GM23338 (cell line): ENCODE measurements around the gene FOXP1. TPM values are rescaled to one million over a fixed set of nuclear protein-coding genes. Genes with fewer than 3 reads are reported as not detected.

Source experiments
- ATAC-seq: fragments of 200-7000 bp; cut with Tn5 transposase; 3 replicates; pipeline ENCODE4 v1.9.1; 2020
- DNase-seq: peaks from one replicate; pipeline ENCODE4 v3.0.0-alpha.2; 2015; ENCODE audit warnings: low spot score
- H2AFZ ChIP-seq: fragments of 200-600 bp; sonication (generic); 2 replicates; pipeline ENCODE4 v1.8.0; 2016; ENCODE audit warnings: antibody characterized with exemption, mild to moderate bottlenecking, moderate library complexity
- H3F3A ChIP-seq: fragments of 200-600 bp; sonication (generic); replicated peaks from 2 replicates; pipeline ENCODE4 v1.8.0; 2017; ENCODE audit warnings: antibody characterized with exemption, mixed run types, low read depth
- H3K27ac ChIP-seq: fragments of 200-600 bp; sonication (generic); 2 replicates; pipeline ENCODE4 v1.6.1; 2016; ENCODE audit warnings: low read depth
- H3K27me3 ChIP-seq: fragments of 200-600 bp; sonication (generic); 2 replicates; pipeline ENCODE4 v1.8.0; 2016; ENCODE audit warnings: mild to moderate bottlenecking, mixed run types, moderate library complexity; ENCODE audit not compliant: insufficient read depth
- H3K36me3 ChIP-seq: fragments of 200-600 bp; sonication (generic); 2 replicates; pipeline ENCODE4 v1.8.0; 2016; ENCODE audit warnings: mild to moderate bottlenecking; ENCODE audit not compliant: insufficient read depth
- H3K4me1 ChIP-seq: fragments of 200-600 bp; sonication (generic); 2 replicates; pipeline ENCODE4 v1.8.0; 2016; ENCODE audit warnings: mild to moderate bottlenecking, moderate library complexity; ENCODE audit not compliant: insufficient read depth
- H3K4me2 ChIP-seq: fragments of 200-600 bp; sonication (generic); 2 replicates; pipeline ENCODE4 v1.7.1; 2017; ENCODE audit warnings: mixed run types
- H3K4me3 ChIP-seq: fragments of 200-600 bp; sonication (generic); 2 replicates; pipeline ENCODE4 v1.6.1; 2016; ENCODE audit warnings: mixed run types
- H3K79me2 ChIP-seq: fragments of 200-600 bp; sonication (generic); replicated peaks from 2 replicates; pipeline ENCODE4 v1.8.0; 2017; ENCODE audit warnings: mild to moderate bottlenecking; ENCODE audit not compliant: insufficient read depth
- H3K9me2 ChIP-seq: fragments of 200-600 bp; sonication (generic); 2 replicates; pipeline ENCODE4 v1.8.0; 2017; ENCODE audit not compliant: insufficient read depth
- H4K20me1 ChIP-seq: fragments of 200-600 bp; sonication (generic); replicated peaks from 2 replicates; pipeline ENCODE4 v1.8.0; 2017; ENCODE audit warnings: mild to moderate bottlenecking; ENCODE audit not compliant: insufficient read depth
- H3K27ac Mint-ChIP-seq: 2 replicates; pipeline ENCODE4 v1.8.0; 2020; ENCODE audit warnings: inconsistent platforms, mild to moderate bottlenecking, moderate library complexity, mixed read lengths
- H3K27me3 Mint-ChIP-seq: 3 replicates; pipeline ENCODE4 v1.8.0; 2022; ENCODE audit warnings: low read depth, mild to moderate bottlenecking, moderate library complexity, mixed read lengths, inconsistent platforms; ENCODE audit not compliant: insufficient read depth, poor library complexity
- H3K36me3 Mint-ChIP-seq: 3 replicates; pipeline ENCODE4 v1.8.0; 2021; ENCODE audit warnings: low read depth, mild to moderate bottlenecking, inconsistent platforms, moderate library complexity, mixed read lengths
- H3K4me1 Mint-ChIP-seq: 3 replicates; pipeline ENCODE4 v1.8.0; 2020; ENCODE audit warnings: mild to moderate bottlenecking, inconsistent platforms, mixed read lengths
- H3K4me3 Mint-ChIP-seq: 3 replicates; pipeline ENCODE4 v1.8.0; 2021; ENCODE audit warnings: moderate library complexity, mild to moderate bottlenecking, inconsistent platforms, mixed read lengths
- H3K9me3 Mint-ChIP-seq: 3 replicates; pipeline ENCODE4 v1.8.0; 2020; ENCODE audit warnings: moderate library complexity, mild to moderate bottlenecking, inconsistent platforms, mixed read lengths
- ETS1 ChIP-seq: IDR thresholded peaks from 2 replicates; pipeline ENCODE4 v1.6.1; 2016; ENCODE audit warnings: antibody characterized with exemption
- EZH2 ChIP-seq: fragments of 200-600 bp; sonication (generic); IDR thresholded peaks from one replicate; pipeline ENCODE4 v1.8.0; 2017; ENCODE audit warnings: antibody characterized with exemption, mild to moderate bottlenecking, low read depth; ENCODE audit not compliant: unreplicated experiment
- JUNB ChIP-seq: IDR thresholded peaks from one replicate; pipeline ENCODE4 v1.6.1; 2016; ENCODE audit warnings: antibody characterized with exemption; ENCODE audit not compliant: unreplicated experiment
- NANOG ChIP-seq: IDR thresholded peaks from 2 replicates; pipeline ENCODE4 v1.6.1; 2016; ENCODE audit warnings: antibody characterized with exemption, borderline replicate concordance
- ZNF114 ChIP-seq: fragments of 250-450 bp; sonication (Bioruptor Pico); IDR thresholded peaks from 2 replicates; pipeline ENCODE4 v1.5.0; 2020; ENCODE audit warnings: mild to moderate bottlenecking, moderate library complexity
- polyA plus RNA-seq: library from polyadenylated mRNA; unstranded; fragments of >200 nt; fragmentation: Nextera tagmentation; extraction: Ambion mirVana; gene quantifications from 2 replicates; pipeline ENCODE4 v1.2.1, GENCODE V29; 2016
- total RNA-seq: library from RNA; depleted of rRNA; stranded (reverse); fragments of >200 nt; shearing (Covaris generic); gene quantifications from 2 replicates; pipeline ENCODE4 v1.2.3, GENCODE V29; 2014
- TF ChIP-seq, protein P1 (sequence below): IDR thresholded peaks from one replicate; pipeline ENCODE4 v1.6.1; 2018; ENCODE audit warnings: antibody characterized with exemption; ENCODE audit not compliant: unreplicated experiment
- TF ChIP-seq, protein P2 (sequence below), 2 experiments: fragments of 200-600 bp in 1 of 2; sonication (generic) in 1 of 2; conservative IDR thresholded peaks; 2 replicates each; pipeline versions ENCODE4 v1.5.1 to v1.6.1; 2016 to 2017; ENCODE audit warnings: antibody characterized with exemption in 2 of 2, low read depth in 2 of 2, mild to moderate bottlenecking in 2 of 2, moderate library complexity in 1 of 2

Gene FOXP1
- total and polyA plus RNA-seq, 2 experiments from 2014 or later: 32.9 to 35.5 TPM

GRCh38 chr3:71269906-71270305, 313.6 kb downstream of the FOXP1 start (continued):
- TF ChIP-seq ZNF114 (CRISPR knock-in tag): no peak
- TF ChIP-seq, protein P1, sequence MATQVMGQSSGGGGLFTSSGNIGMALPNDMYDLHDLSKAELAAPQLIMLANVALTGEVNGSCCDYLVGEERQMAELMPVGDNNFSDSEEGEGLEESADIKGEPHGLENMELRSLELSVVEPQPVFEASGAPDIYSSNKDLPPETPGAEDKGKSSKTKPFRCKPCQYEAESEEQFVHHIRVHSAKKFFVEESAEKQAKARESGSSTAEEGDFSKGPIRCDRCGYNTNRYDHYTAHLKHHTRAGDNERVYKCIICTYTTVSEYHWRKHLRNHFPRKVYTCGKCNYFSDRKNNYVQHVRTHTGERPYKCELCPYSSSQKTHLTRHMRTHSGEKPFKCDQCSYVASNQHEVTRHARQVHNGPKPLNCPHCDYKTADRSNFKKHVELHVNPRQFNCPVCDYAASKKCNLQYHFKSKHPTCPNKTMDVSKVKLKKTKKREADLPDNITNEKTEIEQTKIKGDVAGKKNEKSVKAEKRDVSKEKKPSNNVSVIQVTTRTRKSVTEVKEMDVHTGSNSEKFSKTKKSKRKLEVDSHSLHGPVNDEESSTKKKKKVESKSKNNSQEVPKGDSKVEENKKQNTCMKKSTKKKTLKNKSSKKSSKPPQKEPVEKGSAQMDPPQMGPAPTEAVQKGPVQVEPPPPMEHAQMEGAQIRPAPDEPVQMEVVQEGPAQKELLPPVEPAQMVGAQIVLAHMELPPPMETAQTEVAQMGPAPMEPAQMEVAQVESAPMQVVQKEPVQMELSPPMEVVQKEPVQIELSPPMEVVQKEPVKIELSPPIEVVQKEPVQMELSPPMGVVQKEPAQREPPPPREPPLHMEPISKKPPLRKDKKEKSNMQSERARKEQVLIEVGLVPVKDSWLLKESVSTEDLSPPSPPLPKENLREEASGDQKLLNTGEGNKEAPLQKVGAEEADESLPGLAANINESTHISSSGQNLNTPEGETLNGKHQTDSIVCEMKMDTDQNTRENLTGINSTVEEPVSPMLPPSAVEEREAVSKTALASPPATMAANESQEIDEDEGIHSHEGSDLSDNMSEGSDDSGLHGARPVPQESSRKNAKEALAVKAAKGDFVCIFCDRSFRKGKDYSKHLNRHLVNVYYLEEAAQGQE: no peak

GRCh38 chr3:71268462-71268999, 315.0 kb downstream of the FOXP1 start:
- no peak overlapping the region for H3K4me3 Mint-ChIP-seq
- peaks cover 22% of the 10 kb centered on the region for H3K79me2 ChIP-seq
- H3K9me3 Mint-ChIP-seq: no peaks in the 10 kb centered on the region
- TF ChIP-seq JUNB: no peak
- TF ChIP-seq NANOG: no peak
- no peak for TF ChIP-seq ETS1
- TF ChIP-seq, protein P2, sequence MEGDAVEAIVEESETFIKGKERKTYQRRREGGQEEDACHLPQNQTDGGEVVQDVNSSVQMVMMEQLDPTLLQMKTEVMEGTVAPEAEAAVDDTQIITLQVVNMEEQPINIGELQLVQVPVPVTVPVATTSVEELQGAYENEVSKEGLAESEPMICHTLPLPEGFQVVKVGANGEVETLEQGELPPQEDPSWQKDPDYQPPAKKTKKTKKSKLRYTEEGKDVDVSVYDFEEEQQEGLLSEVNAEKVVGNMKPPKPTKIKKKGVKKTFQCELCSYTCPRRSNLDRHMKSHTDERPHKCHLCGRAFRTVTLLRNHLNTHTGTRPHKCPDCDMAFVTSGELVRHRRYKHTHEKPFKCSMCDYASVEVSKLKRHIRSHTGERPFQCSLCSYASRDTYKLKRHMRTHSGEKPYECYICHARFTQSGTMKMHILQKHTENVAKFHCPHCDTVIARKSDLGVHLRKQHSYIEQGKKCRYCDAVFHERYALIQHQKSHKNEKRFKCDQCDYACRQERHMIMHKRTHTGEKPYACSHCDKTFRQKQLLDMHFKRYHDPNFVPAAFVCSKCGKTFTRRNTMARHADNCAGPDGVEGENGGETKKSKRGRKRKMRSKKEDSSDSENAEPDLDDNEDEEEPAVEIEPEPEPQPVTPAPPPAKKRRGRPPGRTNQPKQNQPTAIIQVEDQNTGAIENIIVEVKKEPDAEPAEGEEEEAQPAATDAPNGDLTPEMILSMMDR (conservative IDR thresholded peaks at IDR 0.05; ENCODE audit: low read depth in 2 of 2): no peak
- TF ChIP-seq EZH2: no peak
- no peaks in the 10 kb centered on the region for H4K20me1 ChIP-seq
- no peaks in the 10 kb centered on the region for H3F3A ChIP-seq
- H3K4me1 Mint-ChIP-seq: peaks cover 3% of the 10 kb centered on the region; the same call in 2 of the 3 replicates
- DNase-seq (no peak), ATAC-seq (no peak)
- H3K4me2 ChIP-seq: no peak overlapping the region
- H3K36me3 ChIP-seq: no peaks in the 10 kb centered on the region
- H3K9me2 ChIP-seq: peaks cover 8% of the 10 kb centered on the region; the same call in 1 of the 2 replicates
- no peak overlapping the region for H3K27ac ChIP-seq
- H3K4me3 ChIP-seq: no peak overlapping the region
- H3K27me3 Mint-ChIP-seq: peaks cover 1% of the 10 kb centered on the region
- H3K36me3 Mint-ChIP-seq: peaks cover 2% of the 10 kb centered on the region; the same call in 1 of the 3 replicates
- H3K27ac Mint-ChIP-seq: no peak overlapping the region
- H3K4me1 ChIP-seq: no peaks in the 10 kb centered on the region
- no peaks in the 10 kb centered on the region for H3K27me3 ChIP-seq
- no peak overlapping the region for H2AFZ ChIP-seq
